GM19395 (cell line): ENCODE results near the gene FAM50B.

Source experiments
- ATAC-seq: cut with Tn5 transposase; IDR thresholded peaks from one replicate; pipeline ENCODE4 v1.9.1; 2021; ENCODE audit warnings: mild to moderate bottlenecking, moderate library complexity; ENCODE audit not compliant: unreplicated experiment

Gene FAM50B

DNA sequence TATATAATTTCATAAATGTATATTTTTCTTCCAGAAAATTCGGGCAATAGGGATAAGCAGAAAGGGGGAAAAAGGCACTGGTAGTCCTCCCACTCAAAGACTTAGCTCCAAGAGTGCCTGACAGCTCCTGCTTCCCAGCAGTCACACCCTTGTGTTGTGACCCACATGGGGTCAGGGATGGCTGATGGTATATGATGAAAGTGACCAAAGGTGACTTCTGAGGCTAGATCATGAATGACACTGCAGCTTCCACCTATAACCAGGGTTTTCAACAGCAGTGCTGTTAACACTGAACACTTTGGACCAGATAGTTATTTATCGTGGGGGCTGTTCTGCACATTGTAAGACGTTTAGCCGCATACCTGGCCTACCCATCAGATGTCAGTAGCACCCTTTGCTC lies 22.3 kb downstream of the FAM50B start:
- ATAC-seq = no peak

DNA sequence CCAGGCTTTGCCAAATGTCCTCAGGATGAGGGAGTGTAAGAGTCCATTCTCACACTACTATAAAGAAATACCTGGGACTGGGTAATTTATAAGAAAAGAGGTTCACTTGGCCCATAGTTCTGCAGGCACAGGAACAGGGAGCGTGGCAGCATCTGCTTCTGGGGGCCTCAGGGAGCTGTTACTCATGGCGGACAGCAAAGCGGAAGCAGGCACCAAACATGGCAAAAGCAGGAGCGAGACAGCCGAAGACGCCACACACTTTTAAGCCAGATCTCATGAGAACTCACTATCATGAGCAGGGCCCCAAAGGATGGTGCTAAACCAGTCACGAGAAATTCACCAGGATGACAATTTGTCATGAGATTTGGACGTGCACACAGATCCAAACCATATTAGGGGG lies 22.8 kb downstream of the FAM50B start:
- ATAC-seq = no peak

DNA sequence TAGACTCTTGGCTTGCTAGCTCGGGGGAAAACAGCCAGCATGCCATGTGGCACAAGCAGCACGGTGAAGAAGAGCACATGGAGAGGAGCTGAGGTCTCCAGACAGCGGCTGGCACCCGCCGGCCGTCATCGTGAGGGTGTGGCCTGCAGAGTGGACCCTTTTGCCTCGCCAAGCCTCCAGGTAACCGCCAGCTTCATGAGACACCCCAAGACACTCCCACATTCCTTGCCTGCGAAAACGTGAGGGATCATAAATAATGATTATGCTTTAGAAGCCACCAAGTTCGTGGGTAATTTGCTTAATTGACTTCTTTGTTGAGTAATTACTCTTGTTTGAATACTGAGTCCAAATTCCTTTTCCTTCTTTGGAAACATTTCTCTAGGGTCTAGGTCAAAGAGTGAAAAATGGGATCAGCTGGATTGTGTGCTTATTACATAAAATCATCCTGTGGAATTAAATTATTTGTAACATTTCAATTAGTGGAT lies 23.2 kb downstream of the FAM50B start:
- no peak for ATAC-seq

DNA sequence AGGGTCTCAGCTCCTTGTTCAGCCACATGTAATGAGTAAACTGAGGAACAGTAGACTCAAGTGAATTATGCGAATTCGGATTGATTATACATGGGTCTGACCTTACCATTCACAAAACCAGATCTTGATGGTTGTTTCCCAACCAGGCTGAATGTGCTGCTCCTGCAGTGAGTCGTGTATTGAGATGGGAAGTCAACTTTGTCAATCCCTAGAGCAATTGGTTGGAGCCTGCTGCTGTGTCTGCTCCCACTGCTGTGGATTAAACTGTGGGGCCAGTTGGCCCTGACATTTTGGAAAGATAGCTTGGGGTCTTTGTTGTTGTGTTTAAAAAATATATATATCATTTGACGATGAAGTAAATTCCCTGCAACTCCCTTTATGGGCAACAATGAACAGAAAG lies 23.9 kb downstream of the FAM50B start:
- no peak for ATAC-seq

DNA sequence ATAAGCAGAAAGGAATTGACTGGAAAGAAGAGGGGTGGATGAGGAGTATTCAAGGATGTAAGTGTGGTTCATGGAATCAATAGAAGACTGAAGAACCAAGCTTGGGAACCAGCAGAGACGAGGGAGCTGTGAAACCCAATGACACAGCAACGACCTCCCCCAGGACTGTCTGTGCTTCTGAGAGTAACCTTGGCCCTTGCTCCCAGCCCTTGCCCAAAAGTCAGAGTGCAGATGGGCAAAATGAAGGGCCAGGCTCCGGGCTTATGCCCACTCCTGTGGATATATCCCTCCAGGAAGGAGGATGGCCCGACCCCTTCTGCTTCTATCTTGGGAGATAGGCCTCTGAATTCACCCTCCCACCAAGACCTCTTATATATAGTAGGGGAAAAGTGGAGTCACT lies 24.9 kb downstream of the FAM50B start:
- ATAC-seq = no peak

DNA sequence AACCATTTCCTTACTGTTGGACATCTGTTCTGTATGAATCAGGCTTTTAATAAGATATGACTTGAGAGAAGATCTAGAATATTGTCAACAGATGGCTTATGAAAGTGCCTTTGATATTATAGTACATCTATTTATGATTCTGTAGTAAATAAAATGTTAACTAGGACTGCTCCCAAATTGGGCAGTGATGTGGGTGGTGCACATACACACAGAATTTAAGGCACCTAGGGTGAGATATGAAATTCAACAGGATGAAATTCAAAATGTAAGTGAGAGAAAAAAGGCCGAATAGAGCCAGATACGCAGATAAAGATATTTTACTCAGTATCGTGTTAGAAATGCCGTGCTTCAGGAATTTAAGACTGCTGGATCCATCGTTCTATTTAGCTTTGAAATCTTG lies 26.3 kb downstream of the FAM50B start:
- ATAC-seq = no peak

DNA sequence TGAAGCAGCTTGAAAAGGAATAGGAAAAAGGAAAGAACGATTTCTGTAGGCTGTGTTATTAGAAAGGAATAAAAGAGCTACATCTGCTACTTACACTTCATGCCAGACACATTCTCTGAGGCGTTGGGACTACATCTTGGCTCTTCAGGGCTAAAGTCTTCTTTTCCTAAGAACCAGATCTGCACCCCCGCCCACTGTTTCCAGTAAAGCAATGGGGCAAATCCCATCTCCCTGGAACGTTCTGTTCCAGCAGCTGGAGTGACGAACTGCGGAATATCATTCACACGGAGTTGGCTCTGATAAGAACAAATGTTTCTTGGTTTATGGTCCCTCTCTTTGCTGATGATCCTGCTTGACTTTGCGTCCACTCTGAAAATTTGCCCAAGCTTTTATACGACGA lies 26.9 kb downstream of the FAM50B start:
- no peak for ATAC-seq

DNA sequence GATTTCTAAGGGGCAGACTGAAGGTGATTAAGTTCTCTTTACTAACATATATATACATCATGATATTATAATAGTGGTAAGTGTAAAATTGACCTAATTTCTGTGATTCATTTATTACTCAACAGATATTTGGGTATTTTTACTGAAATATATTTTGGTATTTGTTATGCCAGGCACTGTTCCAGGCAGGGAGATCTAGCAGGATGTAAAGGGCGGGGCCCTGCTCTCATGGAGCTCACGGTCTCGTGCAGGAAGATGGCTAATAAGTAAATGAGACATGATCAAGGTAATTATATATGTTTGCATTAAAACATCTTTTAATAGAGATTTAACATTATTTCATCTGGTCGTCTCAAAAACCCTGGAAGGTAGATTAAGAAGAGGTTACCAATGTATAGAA lies 27.7 kb downstream of the FAM50B start:
- ATAC-seq = no peak

DNA sequence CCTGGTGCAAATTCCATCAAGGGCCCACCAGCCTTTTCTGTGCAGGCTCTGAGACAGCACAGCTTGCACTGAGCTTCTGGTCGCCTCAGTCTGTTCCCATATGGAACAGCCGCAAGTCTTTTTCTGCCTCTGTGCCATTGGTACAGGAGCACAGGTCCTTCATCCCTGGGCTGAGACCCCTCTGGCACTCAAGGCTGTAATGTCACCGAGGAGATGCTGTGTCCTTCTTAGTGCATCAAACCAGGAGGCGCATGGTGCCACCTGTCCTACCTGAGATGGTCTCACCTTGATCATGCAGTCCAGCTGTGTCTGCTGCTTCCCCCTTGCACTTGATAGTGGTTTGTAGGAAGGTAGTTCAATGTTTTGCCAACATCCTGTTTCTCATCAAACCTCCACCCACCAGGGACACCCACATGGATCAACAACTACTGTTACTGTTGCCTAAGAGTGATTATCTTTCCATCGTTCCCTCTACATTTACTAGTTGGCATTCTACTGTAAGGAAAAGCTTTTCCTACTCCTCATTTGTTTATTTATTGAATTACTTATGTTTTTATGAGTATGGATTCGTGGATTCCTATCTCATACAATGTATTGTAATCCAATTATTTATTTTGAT lies 29.0 kb downstream of the FAM50B start:
- no peak for ATAC-seq

DNA sequence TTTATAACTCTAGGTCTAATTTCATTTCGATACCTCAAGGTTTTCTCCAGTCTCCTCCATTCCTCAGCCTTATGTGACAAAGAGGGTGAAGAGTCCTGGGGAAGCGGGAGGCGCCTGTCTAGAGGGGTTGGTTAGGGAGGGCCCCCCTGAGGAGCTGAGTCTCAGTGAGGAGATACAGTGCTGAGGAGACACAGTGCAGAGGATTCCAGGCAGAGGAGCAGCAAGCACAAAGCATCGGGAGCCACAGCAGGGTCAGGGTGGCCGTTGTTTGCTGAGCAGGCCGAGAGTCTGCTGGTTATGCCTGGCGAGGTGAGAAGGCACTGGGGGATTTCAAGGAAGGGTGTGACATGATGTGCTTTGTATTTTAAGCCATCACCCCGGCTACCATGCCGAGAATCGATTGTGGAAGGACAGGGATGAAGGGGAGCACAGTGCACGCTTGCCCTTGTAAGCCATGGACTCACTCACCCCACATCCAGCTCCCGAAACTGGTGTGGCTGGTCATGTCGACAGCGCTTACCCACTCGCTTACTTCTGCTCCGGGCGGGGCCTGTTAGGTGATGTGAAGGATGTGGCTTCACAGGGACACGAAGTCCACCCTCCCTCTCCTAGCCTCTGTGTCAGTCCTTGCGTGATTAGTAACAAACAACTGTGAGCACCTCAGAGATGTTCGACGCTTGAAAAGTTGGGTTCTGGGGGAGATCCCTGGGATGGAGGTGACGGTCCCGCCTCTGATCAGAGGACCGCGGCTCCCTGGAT lies 30.2 kb downstream of the FAM50B start:
- no peak for ATAC-seq

DNA sequence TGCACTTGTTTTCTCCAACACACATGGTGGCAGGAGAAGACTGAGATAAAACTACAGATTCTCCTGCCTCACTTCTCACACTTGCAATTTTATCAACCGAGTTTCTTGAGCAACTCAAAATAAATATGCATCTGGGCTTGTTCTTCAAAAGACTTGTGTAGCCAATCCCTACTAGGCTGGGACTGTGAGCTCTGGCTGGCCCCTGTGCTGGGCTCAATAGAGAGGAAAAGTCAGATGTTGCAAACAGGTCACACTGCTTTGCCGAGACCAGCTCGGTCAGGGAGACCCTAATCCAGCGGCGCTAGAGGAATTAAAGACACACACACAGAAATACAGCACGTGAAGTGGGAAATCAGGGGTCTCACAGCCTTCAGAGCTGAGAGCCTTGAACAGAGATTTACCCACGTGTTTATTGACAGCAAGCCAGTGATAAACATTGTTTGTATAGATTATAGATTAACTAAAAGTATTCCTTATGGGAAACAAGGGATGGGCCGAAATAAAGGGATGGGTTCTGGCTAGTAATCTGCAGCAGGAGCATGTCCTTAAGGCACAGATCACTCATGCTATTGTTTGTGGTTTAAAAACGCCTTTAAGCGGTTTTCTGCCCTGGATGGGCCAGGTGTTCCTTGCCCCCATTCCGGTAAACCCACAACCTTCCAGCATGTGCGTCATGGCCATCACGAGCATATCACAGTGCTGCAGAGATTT lies 32.7 kb downstream of the FAM50B start:
- ATAC-seq = no peak

DNA sequence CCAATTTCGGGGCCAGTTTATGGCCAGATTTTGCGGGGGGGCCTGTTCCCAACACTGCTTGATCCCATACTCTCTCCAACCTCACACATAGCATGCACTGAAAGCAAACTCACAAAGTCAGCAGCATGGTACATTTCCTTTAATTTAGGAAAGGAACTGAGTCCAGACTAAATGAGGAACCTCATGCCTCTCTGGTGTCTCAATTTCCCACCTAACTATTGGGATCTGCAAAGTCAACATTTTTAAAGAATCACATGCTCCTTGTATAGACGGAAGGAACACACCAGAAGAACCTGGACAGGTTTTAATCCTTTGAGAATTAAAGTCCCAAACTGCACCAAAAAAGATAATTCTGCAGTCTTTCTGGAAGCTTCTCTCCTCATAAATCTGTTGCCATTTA lies 33.3 kb downstream of the FAM50B start:
- ATAC-seq = no peak

DNA sequence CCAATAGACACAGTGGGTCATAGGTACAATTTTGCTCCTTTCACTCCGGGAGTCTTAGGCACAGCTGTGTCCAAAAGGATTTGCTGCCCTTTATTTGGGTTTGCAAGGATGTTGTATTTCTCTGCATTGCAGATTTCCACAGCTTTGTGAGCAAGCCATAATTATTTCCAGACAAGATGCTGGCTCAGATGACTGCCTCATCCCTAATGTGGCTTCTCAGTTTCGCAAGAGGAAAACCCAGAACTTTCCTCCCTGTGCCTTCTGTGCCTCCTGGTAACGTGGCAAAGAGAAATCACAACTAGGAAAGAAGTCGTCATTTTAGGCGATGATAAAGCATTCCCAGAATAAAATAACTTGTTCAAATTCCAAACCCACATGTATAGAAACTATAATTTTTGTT lies 33.7 kb downstream of the FAM50B start:
- ATAC-seq = no peak

DNA sequence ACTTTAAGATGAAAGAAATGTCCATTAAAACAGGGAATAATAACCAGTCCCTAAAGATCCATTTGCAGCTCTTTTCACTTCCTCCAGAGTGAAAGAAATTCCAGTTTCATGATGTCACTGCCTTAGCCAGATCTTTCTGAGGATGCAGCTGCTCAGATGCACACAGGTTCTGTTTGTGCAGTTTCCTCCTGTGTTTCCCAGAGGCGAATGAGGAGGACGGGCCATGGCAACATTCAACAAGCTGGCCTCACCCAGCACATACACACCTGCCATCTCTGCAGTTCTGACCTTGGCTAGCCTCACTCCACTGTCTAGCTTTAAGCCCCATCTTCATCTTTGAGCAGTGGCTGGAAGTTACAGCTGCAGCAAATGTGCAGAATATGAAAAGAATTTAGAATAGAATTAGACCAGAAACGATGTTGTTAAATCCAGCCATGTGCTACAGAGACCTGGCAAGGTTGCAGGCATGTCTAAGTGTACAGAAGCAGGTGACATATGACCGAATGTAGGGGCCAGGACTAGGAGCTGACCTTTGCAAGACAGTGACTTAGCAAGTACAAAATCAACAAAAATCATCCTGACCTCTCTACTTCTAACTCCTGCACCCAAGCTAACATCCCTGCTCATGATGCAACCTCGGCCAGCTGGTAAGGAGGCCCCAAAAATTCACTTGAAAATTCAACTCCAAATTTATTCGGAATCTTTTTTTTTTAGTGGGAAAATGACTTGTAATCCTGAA lies 35.0 kb downstream of the FAM50B start:
- no peak for ATAC-seq

DNA sequence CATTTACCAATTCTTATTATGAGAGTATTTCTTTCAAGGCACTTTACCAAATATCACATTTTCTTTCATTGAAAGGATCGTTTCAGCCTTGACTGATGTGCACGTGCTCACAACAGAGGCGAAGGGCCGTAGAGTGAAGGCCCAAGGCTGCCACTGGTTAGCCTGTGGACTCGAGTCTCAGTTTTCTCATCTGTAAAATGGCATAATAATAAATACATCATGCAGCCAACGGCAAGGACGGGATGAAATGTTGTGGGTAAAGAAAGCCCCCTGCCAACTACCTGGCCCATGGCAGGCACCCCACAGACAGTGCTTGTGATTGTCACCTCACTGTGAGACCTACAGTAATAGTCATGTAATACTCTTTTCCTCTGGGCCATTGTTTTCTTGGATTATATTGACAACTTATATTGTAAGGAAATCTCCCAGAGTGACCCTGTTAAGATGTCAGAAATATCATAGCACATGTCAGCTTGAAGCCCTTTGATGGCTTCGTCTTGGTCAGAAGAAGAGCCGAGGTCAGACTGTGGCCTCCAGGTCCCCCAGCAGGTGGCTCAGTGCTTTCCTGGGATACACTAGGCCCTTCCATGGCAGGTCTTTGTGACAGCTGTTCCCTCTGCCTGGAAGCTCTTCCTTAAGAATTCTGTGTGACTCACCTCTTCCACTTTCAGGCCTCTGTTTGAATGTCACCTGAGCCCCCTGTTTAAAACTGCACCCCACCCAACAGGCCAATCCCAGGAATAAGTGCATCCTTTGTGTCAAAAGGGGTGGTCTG lies 36.3 kb downstream of the FAM50B start:
- no peak for ATAC-seq

DNA sequence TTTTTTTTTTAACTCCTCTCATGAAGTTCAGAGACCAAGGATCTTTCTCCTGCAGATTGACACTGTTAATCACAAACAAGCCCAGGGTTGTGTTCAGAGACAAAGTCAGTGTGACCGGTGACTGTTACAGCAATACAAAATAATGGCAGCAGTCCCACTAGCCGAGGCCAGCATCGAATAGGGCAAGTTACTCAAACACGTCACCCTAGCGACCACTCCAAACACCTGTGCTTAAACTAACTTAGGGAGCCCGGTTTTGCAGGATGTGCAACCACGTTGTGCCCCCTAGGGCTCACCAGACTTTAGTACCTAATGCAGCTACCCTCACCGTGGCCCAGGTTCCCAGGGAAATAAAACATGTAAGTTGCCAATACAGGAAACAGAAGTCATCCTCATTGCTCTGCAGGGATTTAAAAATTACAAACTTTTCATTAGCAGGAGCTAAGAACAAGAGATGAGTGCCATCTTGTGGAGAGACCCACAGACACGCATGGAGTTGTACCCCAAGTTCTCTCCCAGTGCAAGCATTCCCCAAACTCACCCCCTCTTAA lies 38.1 kb downstream of the FAM50B start:
- no peak for ATAC-seq

DNA sequence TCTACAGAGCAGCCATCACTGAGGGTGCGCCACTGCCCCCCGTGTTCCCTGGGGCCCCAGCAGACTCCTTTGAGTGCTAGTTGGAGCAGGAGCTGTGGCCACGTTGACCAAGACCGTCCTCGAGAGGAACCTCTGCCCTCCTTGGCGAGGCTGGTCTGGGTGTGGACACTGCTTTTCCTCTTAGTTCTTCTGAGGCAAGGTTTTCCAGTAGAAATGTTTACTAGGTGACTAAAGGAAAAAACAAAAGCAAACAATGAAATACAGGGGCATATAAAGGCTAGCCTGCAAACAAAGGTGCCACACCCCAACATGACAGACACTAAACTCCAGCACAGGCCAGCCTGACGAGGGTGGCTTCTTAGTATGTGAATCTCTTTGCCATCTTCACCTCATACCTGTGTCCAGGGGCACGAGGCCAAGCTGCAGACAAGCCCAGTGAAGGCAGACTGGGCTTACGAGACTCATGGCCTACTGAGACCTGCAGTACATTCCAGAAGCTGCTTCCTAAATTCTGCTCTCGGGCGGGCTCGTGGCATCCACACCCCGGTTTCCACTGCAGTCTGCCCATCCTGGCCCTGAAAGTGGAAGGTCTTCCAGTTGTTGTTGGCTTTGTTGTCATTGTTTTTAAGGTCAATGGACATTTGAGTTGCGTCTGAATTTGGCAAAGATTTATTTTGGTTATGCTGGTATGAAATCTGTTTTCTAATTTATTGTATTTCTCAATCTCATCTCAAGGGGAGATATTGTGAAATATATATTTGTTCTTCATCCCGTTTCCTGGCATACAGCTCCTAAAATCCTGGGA lies 39.2 kb downstream of the FAM50B start:
- no peak for ATAC-seq

DNA sequence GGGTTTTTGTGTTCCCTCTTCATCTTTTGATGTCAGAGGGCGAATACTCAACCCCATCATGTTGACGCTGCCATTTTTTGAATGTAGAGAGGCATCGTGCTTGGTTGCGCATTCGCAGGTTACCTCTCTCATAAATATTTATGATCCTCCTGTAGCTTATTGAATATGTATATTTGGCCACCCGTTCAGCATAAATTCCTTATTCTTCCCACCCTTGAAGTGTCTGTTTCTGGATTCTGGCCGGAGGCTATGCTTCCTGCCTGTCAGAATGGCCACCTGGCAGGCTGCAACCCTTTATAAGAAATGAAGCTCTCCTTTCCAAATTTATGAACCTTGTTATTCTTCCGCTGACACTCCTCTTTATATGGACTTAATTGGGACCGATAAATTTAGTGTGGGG lies 40.9 kb downstream of the FAM50B start:
- no peak for ATAC-seq

DNA sequence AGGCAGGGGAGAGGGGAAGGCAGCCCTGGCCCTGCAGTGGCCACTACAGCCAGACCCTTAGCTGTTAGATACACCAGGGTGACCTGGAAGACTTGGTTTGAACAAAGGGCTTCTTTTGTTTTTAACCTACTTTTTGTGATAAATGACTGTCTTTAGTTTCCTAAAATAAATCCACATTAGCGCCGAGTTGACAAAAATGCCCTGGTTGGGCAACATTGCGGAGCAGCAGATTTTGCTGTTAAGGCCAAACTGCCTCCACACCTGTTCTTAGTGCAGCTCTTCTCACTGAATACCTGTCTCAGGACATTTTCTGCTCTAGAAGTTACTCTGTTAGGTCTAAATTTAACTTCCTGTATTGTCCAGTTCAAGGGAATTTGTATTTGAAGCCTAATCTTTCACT lies 42.7 kb downstream of the FAM50B start:
- ATAC-seq = no peak

DNA sequence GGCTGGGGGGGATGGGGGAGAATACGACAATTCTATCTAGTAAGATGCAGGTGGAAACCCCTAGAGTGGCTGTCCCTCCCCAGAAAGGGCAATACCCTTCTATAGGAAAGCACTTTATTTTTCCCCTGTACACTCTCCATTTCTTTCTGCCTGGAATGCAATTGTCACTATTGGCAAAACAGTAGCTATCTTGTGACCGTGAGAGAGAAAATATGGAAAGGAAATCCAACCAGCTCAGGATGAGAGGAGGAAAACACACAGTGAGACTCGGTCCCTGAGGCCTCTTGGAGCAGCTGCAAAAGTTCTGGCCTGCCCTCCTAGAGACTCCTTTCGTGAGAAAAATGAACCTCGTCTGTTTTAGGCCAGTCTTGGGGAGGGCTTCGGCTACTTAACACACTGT lies 43.4 kb downstream of the FAM50B start:
- no peak for ATAC-seq
